COR-L47 (cell line): ENCODE results near the gene SMARCA2.
"Not testable (repeated sequence)": the region's sequence is repeated elsewhere in the genome, so short reads cannot be mapped to it uniquely, and the experiment has no call there.

Experiments
- DNase-seq: peaks from one replicate; lab custom pipeline; 2025; lab: John Stamatoyannopoulos, UW

SMARCA2 gene

GRCh38 chr9:2144619-2145018 lies 129.5 kb downstream of the SMARCA2 start:
- DNase-seq: no peak

GRCh38 chr9:2145746-2146145 lies 130.6 kb downstream of the SMARCA2 start:
- DNase-seq: no peak

GRCh38 chr9:2146700-2147099 lies 131.6 kb downstream of the SMARCA2 start:
- DNase-seq: not testable (repeated sequence)

GRCh38 chr9:2150338-2150737 lies 135.2 kb downstream of the SMARCA2 start:
- DNase-seq: no peak

- no peak for DNase-seq
Measured at GRCh38 chr9:2151171-2151570, 136.0 kb downstream of the SMARCA2 start.

GRCh38 chr9:2152966-2153629 lies 138.0 kb downstream of the SMARCA2 start:
- DNase-seq: no peak

GRCh38 chr9:2153630-2154217 lies 138.6 kb downstream of the SMARCA2 start:
- DNase-seq: no peak

GRCh38 chr9:2154731-2155130 lies 139.6 kb downstream of the SMARCA2 start:
- no peak for DNase-seq

GRCh38 chr9:2155966-2156365 lies 140.8 kb downstream of the SMARCA2 start:
- DNase-seq: no peak

- DNase-seq: peak; percentile 48
Measured at GRCh38 chr9:2157277-2158110, 142.3 kb downstream of the SMARCA2 start.

GRCh38 chr9:2158111-2158610 lies 143.0 kb downstream of the SMARCA2 start:
- peak; percentile 65 for DNase-seq

- no peak for DNase-seq
Measured at GRCh38 chr9:2158766-2159430, 143.8 kb downstream of the SMARCA2 start.

GRCh38 chr9:2159521-2160454 lies 144.6 kb downstream of the SMARCA2 start:
- DNase-seq: peak; percentile 23

- no peak for DNase-seq
Measured at GRCh38 chr9:2161661-2162060, 146.5 kb downstream of the SMARCA2 start.

GRCh38 chr9:2163231-2163885 lies 148.2 kb downstream of the SMARCA2 start:
- DNase-seq: no peak

GRCh38 chr9:2164268-2164667 lies 149.1 kb downstream of the SMARCA2 start:
- DNase-seq: no peak

GRCh38 chr9:2166203-2166602 lies 151.1 kb downstream of the SMARCA2 start:
- no peak for DNase-seq

GRCh38 chr9:2169035-2169434 lies 153.9 kb downstream of the SMARCA2 start:
- no peak for DNase-seq

GRCh38 chr9:2170722-2171121 lies 155.6 kb downstream of the SMARCA2 start:
- DNase-seq: no peak

GRCh38 chr9:2173170-2173569 lies 158.0 kb downstream of the SMARCA2 start:
- DNase-seq: no peak

GRCh38 chr9:2173861-2174260 lies 158.7 kb downstream of the SMARCA2 start:
- no peak for DNase-seq
